ENCODE results near the gene NEXN. TPM values are rescaled to one million over a fixed set of nuclear protein-coding genes. Genes with fewer than 3 reads are reported as not detected.
"Not testable (repeated sequence)": the region's sequence is repeated elsewhere in the genome, so short reads cannot be mapped to it uniquely, and the experiment has no call there.

The NEXN gene
- total RNA-seq, 3 donors from 2014 or later (not counting 1 experiment from before 2014, with no cell fraction given) = 0.85 to 1.4 (median 1.1) TPM

DNA sequence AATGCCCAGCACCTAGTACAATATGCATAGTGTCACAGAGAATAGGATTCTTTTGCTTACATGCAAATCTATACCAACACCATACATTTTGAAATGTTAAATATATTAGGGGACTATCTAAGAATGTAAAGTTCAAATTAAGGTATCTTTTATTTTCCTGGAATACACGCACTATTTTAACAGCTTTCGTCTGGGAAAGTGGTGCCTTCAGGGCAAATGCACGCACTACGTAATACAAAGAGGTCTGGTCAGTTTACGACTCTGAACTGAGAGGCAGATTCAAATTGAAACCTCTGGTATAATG is 89.5 kb downstream of the NEXN start:
- no peak overlapping the region for H3K4me3 Mint-ChIP-seq
- TF ChIP-seq, protein P1, sequence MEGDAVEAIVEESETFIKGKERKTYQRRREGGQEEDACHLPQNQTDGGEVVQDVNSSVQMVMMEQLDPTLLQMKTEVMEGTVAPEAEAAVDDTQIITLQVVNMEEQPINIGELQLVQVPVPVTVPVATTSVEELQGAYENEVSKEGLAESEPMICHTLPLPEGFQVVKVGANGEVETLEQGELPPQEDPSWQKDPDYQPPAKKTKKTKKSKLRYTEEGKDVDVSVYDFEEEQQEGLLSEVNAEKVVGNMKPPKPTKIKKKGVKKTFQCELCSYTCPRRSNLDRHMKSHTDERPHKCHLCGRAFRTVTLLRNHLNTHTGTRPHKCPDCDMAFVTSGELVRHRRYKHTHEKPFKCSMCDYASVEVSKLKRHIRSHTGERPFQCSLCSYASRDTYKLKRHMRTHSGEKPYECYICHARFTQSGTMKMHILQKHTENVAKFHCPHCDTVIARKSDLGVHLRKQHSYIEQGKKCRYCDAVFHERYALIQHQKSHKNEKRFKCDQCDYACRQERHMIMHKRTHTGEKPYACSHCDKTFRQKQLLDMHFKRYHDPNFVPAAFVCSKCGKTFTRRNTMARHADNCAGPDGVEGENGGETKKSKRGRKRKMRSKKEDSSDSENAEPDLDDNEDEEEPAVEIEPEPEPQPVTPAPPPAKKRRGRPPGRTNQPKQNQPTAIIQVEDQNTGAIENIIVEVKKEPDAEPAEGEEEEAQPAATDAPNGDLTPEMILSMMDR (IDR thresholded peaks at IDR 0.05) = no peak
- no peaks in the 10 kb centered on the region for H3K36me3 Mint-ChIP-seq
- Histone ChIP-seq H3K27me3 (ENCODE audit: control insufficient read depth, insufficient read depth, low read length) (no peaks in the 10 kb centered on the region), H3K4me3 (ENCODE audit: low read length) (peak overlapping the region; percentile 87), H3K36me3 (ENCODE audit: control insufficient read depth, insufficient read depth, low read length) (peaks cover 6% of the 10 kb centered on the region), H3K4me1 (ENCODE audit: control insufficient read depth, insufficient read depth, low read length) (peaks cover 26% of the 10 kb centered on the region), H3K9me3 (ENCODE audit: control insufficient read depth, insufficient read depth, low read length) (no peaks in the 10 kb centered on the region), H3K27ac (ENCODE audit: low read length) (peak overlapping the region; percentile 93)
- DNase-seq = no peak
- H3K9me3 Mint-ChIP-seq = no peaks in the 10 kb centered on the region
- H3K27me3 Mint-ChIP-seq (ENCODE audit: low read depth in 2 of 2) = no peaks in the 10 kb centered on the region
- 0% methylated on average over 5 of the region's 5 CpGs for WGBS (ENCODE audit: insufficient coverage)
- H3K4me1 Mint-ChIP-seq = peaks cover 32 to 39% of the 10 kb centered on the region in 2 donors
- H3K27ac Mint-ChIP-seq = no peak overlapping the region
- ATAC-seq = no peak
- intact Hi-C loops (cut with micrococcal nuclease) = loop anchor here (2.0 kb wide), 1 partner anchor 219 kb away; the partner anchor contains the start of gene USP33

DNA sequence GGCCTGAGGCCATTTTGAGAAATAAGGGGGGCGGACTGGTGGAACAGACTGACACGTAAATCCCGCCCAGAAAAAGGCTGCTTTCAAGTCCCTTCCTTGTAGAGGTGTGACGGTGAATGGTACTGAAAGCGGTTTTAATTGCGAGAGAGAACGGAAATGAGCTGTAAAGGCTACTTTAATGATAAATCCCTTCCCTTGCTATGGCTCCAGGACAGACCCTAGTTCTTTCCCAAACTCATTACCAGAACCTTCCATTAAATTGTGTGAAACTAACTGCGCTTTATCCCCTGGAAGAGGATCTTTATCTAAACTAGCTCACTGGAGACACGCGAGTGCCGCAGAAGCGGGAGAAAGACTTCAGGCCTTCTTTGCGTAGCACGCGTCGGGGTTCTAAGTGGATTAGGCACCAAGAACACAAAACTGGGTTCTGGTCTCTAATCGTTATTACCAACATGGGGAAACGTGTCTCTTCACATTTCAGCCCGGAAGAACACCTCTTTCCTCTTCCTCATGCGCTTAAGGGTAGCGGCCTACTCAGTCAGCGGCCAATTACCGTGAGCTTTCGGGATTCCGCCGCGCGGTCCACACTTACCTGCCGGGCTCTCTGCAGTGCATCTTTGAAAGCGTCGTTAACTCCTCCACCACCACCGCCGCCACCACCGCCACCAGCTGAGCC is 90.0 kb downstream of the NEXN start:
- Histone ChIP-seq H3K27ac (ENCODE audit: low read length) (peak overlapping the region; percentile 93), H3K27me3 (ENCODE audit: control insufficient read depth, insufficient read depth, low read length) (no peaks in the 10 kb centered on the region), H3K4me1 (ENCODE audit: control insufficient read depth, insufficient read depth, low read length) (peaks cover 21% of the 10 kb centered on the region), H3K36me3 (ENCODE audit: control insufficient read depth, insufficient read depth, low read length) (peaks cover 6% of the 10 kb centered on the region), H3K4me3 (ENCODE audit: low read length) (peak overlapping the region; percentile 87), H3K9me3 (ENCODE audit: control insufficient read depth, insufficient read depth, low read length) (no peaks in the 10 kb centered on the region)
- intact Hi-C loops (cut with micrococcal nuclease) = loop anchor here (2.0 kb wide), 1 partner anchor 220 kb away; the partner anchor contains the start of gene USP33
- ATAC-seq = peak; percentile 59 to 75 (median 65)
- H3K4me1 Mint-ChIP-seq = peaks cover 30 to 37% of the 10 kb centered on the region in 2 donors
- no peaks in the 10 kb centered on the region for H3K36me3 Mint-ChIP-seq
- no peaks in the 10 kb centered on the region for H3K9me3 Mint-ChIP-seq
- H3K4me3 Mint-ChIP-seq = no peak overlapping the region
- TF ChIP-seq, protein P1 (IDR thresholded peaks at IDR 0.05) = no peak
- under 1% methylated on average over 34 of the region's 34 CpGs for WGBS (ENCODE audit: insufficient coverage)
- no peak overlapping the region for H3K27ac Mint-ChIP-seq
- peak; percentile 56 to 94 for DNase-seq
- H3K27me3 Mint-ChIP-seq (ENCODE audit: low read depth in 2 of 2) = no peaks in the 10 kb centered on the region

GRCh38 chr1:77978969-77979876 is 90.8 kb downstream of the NEXN start, which contains the start of gene FUBP1:
Gene FUBP1, minus strand, starts transcription at chr1:77979072. Its CDS starts 68 bp downstream, at chr1:77979004.
- under 1% methylated on average over 57 of the region's 57 CpGs for WGBS (ENCODE audit: insufficient coverage)
- no peaks in the 10 kb centered on the region for H3K36me3 Mint-ChIP-seq
- DNase-seq (peak; percentile 90 to 100), ATAC-seq (peak; percentile 76 to 89 (median 77))
- Histone ChIP-seq H3K36me3 (ENCODE audit: control insufficient read depth, insufficient read depth, low read length) (peaks cover 6% of the 10 kb centered on the region), H3K27me3 (ENCODE audit: control insufficient read depth, insufficient read depth, low read length) (no peaks in the 10 kb centered on the region), H3K27ac (ENCODE audit: low read length) (peak within 1 kb of the TSS; percentile 93), H3K4me1 (ENCODE audit: control insufficient read depth, insufficient read depth, low read length) (peaks cover 18% of the 10 kb centered on the region), H3K4me3 (ENCODE audit: low read length) (peak within 1 kb of the TSS; percentile 87), H3K9me3 (ENCODE audit: control insufficient read depth, insufficient read depth, low read length) (no peaks in the 10 kb centered on the region)
- TF ChIP-seq, protein P1 (IDR thresholded peaks at IDR 0.05) = peak; percentile 65
- H3K9me3 Mint-ChIP-seq = no peaks in the 10 kb centered on the region
- H3K27ac Mint-ChIP-seq = no peak within 1 kb of the TSS
- H3K4me3 Mint-ChIP-seq = no peak within 1 kb of the TSS
- no peaks in the 10 kb centered on the region for H3K27me3 Mint-ChIP-seq (ENCODE audit: low read depth in 2 of 2)
- H3K4me1 Mint-ChIP-seq = peaks cover 28 to 39% of the 10 kb centered on the region in 2 donors
- intact Hi-C loops (cut with micrococcal nuclease) = loop anchor here (1.0 to 2.0 kb wide), 3 partner anchors 25 to 297 kb away; partner anchors contain the start of genes DNAJB4, USP33 and ZZZ3

GRCh38 chr1:77983352-77983996 is 95.0 kb downstream of the NEXN start:
- peak overlapping the region in 1 of 2 donors; percentile 24 for H3K27ac Mint-ChIP-seq
- H3K27me3 ChIP-seq (ENCODE audit: control insufficient read depth, insufficient read depth, low read length); H3K27ac ChIP-seq (ENCODE audit: low read length); DNase-seq; H3K9me3 ChIP-seq (ENCODE audit: control insufficient read depth, insufficient read depth, low read length); H3K9me3 Mint-ChIP-seq; H3K4me3 ChIP-seq (ENCODE audit: low read length); intact Hi-C loops (cut with micrococcal nuclease); H3K36me3 ChIP-seq (ENCODE audit: control insufficient read depth, insufficient read depth, low read length); H3K27me3 Mint-ChIP-seq (ENCODE audit: low read depth in 2 of 2); H3K4me1 ChIP-seq (ENCODE audit: control insufficient read depth, insufficient read depth, low read length); H3K4me3 Mint-ChIP-seq; H3K36me3 Mint-ChIP-seq; ATAC-seq: not testable (repeated sequence)
- 97% methylated on average over 7 of the region's 8 CpGs for WGBS (ENCODE audit: insufficient coverage)
- H3K4me1 Mint-ChIP-seq = peaks cover 15 to 27% of the 10 kb centered on the region in 2 donors
